ENCODE results near the gene IGSF21.

The IGSF21 gene

GRCh38 chr1:18263547-18264120, 156.0 kb downstream of the IGSF21 start:
- no peak for DNase-seq (ENCODE audit: low spot score)

GRCh38 chr1:18264450-18265039, 156.9 kb downstream of the IGSF21 start:
- DNase-seq (ENCODE audit: low spot score), result no peak

- DNase-seq (ENCODE audit: low spot score), result no peak
Observed at GRCh38 chr1:18265641-18266040, 158.0 kb downstream of the IGSF21 start.

GRCh38 chr1:18266391-18266790, 158.8 kb downstream of the IGSF21 start:
- no peak for DNase-seq (ENCODE audit: low spot score)

- no peak for DNase-seq (ENCODE audit: low spot score)
Observed at GRCh38 chr1:18271336-18271735, 163.7 kb downstream of the IGSF21 start.

- DNase-seq (ENCODE audit: low spot score), result no peak
Observed at GRCh38 chr1:18278946-18279345, 171.3 kb downstream of the IGSF21 start.

GRCh38 chr1:18279351-18280074, 171.9 kb downstream of the IGSF21 start:
- no peak for DNase-seq (ENCODE audit: low spot score)

DNA sequence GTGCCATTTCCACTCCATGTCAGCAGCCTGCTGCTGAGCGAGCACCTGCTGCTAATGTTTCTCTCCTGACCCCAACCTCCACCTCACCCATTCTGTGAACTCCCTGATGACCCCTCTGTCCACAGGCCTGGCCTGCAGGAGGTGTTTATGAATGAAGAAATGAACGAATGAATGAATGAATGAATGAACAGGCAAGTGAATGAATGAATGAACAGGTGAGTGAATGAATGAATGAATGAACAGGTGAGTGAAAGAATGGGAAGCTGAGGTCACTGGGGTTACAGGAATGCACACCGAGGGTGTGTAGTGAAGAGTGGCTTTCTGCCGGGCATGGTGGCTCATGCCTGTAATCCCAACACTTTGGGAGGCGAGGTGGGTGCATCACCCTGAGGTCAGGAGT, 173.4 kb downstream of the IGSF21 start:
- DNase-seq (ENCODE audit: low spot score), result no peak

DNA sequence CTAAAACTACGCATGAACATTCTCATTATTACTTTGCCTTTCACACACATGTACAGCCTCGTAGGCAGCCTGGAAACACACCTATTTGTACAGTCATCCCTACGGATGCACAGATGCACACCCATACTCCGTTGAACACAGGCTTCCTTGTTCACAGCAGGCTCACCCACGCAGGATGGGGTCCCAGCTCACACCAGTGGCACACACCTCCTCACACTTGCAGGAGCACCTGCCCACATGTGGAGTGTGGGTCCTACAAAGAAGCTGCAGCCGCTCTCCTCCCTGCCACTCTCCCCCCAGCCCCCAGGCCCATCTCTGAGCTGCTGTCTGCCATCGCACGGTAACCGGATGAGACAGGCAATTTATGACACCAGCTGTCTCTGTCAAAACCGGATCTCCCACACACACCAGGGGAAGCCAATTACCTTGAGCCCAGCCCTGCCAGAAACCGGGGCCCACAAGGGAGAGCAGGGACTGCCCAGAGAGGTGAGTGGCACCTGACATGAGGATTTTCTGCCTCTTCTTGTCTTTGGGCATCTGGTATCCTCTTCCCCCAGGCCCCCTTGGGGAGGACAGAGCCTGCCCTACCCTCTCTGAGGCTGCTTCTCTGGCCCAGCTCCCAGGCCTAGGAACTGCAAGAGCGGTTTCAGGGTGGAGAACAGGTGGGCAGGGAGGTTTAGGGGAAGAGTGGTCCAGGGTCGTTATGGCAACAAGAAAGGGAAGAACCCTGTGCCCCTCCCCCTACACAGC, 175.4 kb downstream of the IGSF21 start:
- DNase-seq (ENCODE audit: low spot score), result no peak

DNA sequence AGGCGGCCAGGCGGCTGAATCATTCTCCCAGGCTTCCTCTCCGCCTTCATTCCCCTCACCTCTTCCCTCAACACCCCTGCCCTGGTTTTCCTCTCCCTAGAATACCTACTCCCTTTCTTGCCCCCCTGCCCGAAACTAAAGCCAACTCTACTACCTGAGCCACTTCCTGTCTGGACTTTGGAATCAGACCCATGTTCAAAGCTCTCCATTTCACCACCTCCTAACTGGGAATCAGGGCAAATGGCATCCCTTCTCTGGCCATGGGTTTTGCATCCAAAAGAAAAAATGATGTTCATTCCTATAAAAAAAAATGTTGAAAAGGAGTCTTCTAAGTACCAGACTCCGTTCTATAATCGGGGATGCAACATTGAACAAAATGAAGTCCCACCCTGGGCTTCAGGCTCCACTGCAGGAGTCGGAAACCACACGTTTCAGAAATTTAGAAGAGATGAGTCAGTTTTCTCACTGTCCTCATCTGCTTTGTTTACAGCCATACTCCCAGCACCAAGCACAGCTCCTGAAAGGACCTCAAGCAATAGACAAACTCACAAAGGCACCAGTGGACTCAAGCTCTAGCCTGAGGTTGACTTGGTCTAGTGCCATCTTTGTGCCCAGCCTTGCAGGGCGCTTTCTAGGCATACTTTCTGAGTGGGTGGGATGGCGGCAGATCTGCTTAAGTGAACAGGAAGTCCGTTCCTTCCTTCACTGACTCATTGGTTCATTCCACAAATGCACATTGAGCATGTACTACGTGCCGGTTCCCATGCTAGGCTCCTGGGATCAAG, 176.2 kb downstream of the IGSF21 start:
- DNase-seq (ENCODE audit: low spot score), result no peak

GRCh38 chr1:18284805-18285537, 177.4 kb downstream of the IGSF21 start:
- DNase-seq (ENCODE audit: low spot score), result no peak

DNA sequence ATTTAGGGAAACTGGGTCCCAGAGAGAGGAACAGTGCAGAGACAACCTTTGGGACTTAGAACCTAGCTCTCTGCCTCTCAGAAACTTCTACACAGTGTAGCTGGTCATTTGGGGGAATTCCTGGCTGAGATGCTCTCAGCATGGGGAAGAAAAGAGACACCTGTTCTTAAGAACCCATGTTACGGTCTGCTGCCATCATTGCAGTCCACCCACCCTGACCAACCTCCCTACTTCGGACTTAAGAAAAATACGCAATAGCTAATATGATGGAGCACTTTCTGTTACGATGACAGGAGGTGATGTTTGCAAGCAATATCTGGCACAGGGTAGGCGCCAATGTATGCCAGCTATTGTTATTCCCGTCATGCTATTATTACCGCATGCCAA, 177.9 kb downstream of the IGSF21 start:
- DNase-seq (ENCODE audit: low spot score), result no peak

DNA sequence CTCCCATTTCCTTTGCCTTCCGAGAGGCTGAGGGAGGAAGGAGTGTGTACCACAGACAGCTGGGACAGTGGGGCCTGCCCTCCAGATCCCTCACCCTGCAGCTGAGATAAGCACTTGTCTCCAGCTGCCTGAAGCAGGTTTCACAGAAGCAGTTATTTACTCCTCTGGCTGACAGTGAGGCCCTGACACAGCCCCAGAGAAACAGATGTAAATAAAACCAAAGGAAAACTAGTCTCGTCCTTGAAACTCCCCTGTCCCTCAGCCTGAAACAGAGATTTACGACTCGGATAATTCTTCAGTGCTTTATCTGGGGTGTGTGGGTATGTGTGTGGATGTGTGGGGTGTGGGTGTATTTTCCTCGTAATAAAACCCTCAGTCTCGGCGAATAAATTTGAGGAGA, 181.1 kb downstream of the IGSF21 start:
- no peak for DNase-seq (ENCODE audit: low spot score)

- DNase-seq (ENCODE audit: low spot score), result no peak
Observed at GRCh38 chr1:18289597-18289996, 182.0 kb downstream of the IGSF21 start.

DNA sequence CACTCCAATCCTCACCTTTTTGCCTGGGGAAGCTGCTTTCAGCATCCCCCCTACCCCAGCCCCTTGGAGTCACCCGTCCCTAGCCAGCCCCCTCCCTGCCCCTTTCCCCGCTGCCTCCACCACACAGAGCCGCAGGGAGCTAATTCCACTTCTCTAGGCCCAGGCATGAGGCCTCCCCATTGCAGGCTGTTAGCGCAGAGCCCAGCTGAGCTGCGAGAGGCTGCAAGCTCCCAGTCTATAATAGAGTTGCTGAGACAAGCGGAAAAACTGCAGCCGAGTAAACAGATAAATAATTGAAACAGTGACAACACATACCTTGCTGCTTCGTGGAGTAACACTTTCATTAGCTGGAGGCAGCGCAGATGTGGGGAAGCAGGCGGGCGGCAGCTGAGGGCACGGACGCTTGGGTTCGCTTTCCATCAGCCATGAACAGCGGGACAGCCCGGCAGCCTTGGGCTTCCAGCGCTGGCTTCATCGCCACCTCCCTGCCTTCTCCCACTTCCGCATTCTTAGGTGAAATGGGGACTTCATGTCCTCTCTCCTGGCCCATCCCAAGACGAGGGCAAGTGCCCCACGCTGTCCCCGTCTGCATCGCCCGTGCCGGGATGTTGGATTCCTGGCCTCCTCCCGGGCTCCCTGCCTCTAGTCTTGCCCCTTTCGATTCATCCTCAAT, 183.3 kb downstream of the IGSF21 start:
- no peak for DNase-seq (ENCODE audit: low spot score)

- no peak for DNase-seq (ENCODE audit: low spot score)
Observed at GRCh38 chr1:18292531-18292930, 184.9 kb downstream of the IGSF21 start.

DNA sequence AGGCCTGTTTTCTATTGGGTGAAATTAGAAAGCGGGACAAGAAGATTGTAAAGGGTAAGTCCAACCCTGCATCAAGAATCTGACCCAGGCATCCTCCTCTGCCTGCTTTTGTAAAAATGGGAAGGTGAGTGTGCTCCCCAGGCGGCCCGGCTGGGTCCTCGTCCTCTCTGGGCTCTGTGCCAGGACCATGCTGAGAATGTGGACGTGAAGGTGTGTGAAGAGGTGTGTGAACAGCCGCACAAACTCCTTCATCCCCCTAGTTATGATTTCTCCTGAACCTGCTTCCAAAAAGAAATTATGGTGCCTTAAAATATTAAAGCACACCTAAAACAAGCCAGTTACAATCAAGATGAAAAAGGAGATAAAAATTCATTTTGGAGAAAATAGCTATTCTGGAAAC, 185.7 kb downstream of the IGSF21 start:
- no peak for DNase-seq (ENCODE audit: low spot score)

DNA sequence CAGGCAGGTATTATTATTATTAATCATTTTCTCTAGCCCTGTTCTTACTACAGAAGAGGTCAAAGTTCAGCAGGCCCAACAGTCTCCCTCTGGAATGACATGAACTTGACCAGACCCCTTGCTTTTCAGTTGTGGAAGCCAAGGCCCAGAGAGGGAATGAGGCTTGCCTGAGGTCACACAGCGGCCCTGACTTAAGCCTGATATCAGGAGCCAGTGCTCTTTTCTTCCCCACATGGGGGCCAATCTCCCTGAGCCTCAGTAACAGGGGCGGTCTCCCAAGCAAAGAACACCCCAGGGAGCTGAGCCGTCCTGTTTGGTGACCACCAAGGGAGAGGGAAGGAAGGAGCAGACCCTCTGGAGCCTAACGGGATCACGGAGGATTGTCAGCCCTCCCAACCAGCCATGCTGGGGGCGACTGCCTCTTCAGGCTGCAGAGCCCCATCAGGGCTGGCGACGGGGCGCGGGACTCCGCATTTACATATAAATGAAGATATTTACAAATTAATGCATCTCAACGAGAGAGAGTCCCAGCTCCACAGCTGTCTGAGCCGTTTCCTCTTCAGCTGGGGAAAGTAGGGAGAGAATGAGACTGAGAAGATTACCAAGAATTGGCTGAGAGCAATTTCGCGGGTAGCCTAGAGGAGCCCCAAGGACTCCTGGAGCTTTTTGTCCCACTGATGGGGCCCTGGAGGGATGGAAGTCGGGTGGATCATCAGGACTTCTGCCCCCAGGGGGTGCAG, 187.0 kb downstream of the IGSF21 start:
- no peak for DNase-seq (ENCODE audit: low spot score)

DNA sequence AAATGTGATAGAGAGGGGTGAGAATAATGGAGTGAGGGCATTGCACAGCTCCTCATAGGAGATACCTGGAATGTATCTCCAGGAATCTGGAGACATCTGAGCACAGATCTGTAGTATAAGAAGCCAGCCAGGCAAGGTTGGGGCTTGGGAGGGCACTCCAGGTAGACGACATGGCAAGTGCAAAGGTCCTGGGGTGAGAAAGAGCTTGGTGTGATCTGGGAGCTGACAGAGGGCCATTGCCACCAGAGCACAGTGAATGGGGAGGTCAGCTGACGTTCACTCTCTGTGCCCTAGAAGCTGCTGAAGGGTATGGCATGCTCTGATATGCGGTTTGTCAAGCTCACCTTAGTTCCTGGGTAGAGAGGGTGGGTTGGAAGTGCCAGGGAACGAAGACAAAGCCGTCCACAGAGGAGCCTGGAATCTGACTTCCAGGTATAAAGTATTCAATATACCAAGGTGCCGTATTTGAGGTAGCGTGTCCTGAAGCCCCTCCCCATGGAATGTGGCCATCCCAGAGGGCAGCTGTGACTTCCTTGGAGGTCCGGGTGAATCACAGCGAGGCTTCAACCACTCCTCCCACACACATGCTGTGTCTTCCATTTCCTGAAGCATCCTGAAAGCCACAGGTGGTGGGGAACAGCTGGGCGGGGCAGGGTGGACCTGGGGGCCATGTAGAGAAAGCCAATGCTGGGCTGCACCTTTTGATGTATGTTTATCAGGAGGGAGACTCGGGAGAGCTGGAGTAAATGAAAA, 190.5 kb downstream of the IGSF21 start:
- DNase-seq (ENCODE audit: low spot score), result no peak
